Thyroid gland (tissue), 4 donors: Measurements from ENCODE around the gene HSPB7.

Source experiments
- POLR2A ChIP-seq, 2 donors: fragments of 450-650 bp; IDR thresholded peaks; one replicate each; pipeline ENCODE4 v1.6.1; 2017; ENCODE audit warnings: antibody characterized with exemption in 2 of 2, mild to moderate bottlenecking in 2 of 2, moderate library complexity in 1 of 2
- TF ChIP-seq, protein P1 (sequence below), 6 experiments: fragments of 200-600 bp in 3 of 6; fragments of 450-650 bp in 3 of 6; sonication (generic) in 3 of 6; IDR thresholded peaks; one replicate each; pipeline ENCODE4 v1.5.1; 2016 to 2019; ENCODE audit warnings: antibody characterized with exemption in 6 of 6, mild to moderate bottlenecking in 2 of 6, inconsistent platforms in 1 of 6, moderate library complexity in 1 of 6

GRCh38 chr1:16055613-16056520 is 38.0 kb upstream of the HSPB7 start:
- TF ChIP-seq, protein P1, sequence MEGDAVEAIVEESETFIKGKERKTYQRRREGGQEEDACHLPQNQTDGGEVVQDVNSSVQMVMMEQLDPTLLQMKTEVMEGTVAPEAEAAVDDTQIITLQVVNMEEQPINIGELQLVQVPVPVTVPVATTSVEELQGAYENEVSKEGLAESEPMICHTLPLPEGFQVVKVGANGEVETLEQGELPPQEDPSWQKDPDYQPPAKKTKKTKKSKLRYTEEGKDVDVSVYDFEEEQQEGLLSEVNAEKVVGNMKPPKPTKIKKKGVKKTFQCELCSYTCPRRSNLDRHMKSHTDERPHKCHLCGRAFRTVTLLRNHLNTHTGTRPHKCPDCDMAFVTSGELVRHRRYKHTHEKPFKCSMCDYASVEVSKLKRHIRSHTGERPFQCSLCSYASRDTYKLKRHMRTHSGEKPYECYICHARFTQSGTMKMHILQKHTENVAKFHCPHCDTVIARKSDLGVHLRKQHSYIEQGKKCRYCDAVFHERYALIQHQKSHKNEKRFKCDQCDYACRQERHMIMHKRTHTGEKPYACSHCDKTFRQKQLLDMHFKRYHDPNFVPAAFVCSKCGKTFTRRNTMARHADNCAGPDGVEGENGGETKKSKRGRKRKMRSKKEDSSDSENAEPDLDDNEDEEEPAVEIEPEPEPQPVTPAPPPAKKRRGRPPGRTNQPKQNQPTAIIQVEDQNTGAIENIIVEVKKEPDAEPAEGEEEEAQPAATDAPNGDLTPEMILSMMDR (IDR thresholded peaks at IDR 0.05), result peak; percentile 86 to 99 (median 98)
- TF ChIP-seq POLR2A (IDR thresholded peaks at IDR 0.05), result no peak
